ENCODE measurements around the gene MRGPRF. TPM values are rescaled to one million over a fixed set of nuclear protein-coding genes. Genes with fewer than 3 reads are reported as not detected.

The MRGPRF gene
- total RNA-seq, 1 donor from 2014 or later: not detected

DNA sequence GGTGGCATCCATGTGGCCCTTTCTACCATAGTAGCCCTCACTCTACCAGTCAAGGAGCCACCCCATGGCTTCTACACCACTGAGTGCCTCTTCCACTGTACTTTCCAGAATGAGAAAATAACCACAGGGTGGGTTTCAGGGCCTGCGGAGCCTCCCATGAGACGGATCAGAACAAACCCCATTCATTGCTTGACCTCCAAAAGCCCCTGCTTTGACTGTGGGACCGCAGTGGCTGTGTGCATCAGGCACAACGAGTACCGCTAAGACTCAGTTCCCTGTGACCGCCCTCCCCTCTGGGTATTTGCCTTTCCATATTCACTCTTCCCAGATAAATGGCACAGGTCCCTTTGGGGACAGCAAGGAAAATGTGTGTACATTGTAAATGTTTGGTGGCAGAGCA, 11.5 kb upstream of the MRGPRF start:
- DNase-seq (ENCODE audit: low read depth, low spot score): no peak

GRCh38 chr11:69022260-69022659, 9.2 kb upstream of the MRGPRF start:
- DNase-seq (ENCODE audit: low read depth, low spot score): no peak

DNA sequence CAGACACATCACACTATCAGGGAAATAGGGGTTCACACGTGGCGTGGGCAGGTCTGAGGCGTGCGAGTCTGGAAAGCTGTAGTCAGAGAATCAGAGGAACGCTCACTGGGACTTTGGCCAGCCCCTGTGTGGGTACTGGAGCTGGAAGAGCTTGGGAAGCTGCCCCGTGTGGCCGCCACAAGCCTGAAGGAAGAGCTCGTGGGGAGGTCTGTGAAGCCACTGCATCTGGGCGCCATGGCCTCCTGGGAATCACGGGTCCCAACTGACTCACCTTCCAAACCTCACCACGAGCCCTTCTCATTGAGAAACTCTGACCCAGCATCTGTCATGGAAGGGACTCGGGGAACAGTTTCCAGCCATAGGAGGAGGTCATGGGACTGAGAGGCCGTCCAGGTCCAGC, 5.9 kb upstream of the MRGPRF start:
- no peak for DNase-seq (ENCODE audit: low read depth, low spot score)

- no peak for DNase-seq (ENCODE audit: low read depth, low spot score)
These were observed 4.9 kb upstream of the MRGPRF start for GRCh38 chr11:69017951-69018350.

- DNase-seq (ENCODE audit: low read depth, low spot score): no peak
These were observed 2.0 kb upstream of the MRGPRF start for GRCh38 chr11:69014898-69015549.

- no peak for DNase-seq (ENCODE audit: low read depth, low spot score)
These were observed 1.2 kb upstream of the MRGPRF start for GRCh38 chr11:69014084-69014851.

DNA sequence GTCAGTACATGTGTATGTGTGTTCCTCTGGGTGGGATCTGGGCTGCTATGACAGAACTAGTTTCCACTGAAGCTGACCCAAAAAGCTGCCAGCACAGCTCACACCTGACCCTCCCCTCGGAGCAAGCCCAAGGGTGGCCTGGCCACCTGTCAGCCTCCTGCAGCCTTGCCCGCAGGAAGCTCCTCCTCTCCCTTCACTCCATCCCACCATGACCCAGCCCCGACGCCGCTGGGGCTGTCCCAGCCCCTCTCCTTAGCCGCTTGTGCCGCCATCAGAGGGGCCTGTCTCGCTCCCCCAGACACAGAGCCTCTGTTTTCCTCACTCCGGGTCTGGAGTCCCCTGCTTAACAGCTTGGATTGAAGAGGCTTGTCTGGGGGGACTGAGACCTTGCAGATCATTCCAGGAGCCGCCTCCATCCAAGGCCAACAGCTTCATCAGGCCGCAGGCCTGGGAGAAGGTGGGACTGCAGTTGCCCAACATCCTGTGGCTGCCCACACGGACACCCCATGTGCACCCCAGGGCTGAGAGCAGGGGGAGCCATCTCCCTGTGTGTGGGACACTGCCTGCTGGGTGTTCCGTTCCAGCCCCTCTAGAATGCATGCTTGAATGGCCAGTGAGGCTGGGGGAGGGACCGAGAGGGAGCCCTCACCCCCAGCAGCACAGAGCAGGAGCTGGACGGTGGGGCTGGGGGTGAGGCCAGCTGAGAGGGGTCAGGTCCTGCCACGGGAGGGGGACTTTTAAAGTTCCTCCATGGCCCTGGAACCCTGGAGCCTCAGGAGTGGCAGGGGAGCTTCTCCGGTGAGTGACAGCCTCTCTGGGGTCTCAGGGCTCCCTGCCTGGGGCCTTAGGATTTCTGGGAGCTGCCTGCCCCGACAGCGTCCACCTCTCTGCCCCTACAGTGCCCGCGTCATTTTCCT, 696 bp downstream of the MRGPRF start:
- DNase-seq (ENCODE audit: low read depth, low spot score): no peak

DNA sequence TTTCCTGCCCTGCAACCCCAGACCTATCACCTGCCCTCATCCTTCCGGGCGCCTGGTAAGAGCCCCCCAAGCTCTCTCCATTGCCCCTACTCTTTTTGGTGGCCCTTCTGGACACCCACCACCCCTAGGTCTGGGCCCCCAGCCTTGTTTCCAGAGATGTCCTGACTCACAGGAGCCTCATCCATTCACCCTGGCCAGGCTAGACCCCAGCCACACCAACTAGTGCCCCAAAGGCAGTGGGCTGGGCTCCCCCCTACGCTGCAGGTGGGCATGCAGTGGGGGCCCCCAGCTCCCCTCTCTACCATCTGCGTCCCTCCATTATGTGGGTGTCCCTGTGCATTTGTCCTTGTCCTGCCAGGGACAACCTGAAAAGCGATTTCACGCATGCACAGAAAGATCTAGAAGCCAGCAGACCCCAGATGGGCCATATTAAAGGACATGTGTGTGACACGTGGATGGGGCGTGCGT, 1.4 kb downstream of the MRGPRF start:
- no peak for DNase-seq (ENCODE audit: low read depth, low spot score)

DNA sequence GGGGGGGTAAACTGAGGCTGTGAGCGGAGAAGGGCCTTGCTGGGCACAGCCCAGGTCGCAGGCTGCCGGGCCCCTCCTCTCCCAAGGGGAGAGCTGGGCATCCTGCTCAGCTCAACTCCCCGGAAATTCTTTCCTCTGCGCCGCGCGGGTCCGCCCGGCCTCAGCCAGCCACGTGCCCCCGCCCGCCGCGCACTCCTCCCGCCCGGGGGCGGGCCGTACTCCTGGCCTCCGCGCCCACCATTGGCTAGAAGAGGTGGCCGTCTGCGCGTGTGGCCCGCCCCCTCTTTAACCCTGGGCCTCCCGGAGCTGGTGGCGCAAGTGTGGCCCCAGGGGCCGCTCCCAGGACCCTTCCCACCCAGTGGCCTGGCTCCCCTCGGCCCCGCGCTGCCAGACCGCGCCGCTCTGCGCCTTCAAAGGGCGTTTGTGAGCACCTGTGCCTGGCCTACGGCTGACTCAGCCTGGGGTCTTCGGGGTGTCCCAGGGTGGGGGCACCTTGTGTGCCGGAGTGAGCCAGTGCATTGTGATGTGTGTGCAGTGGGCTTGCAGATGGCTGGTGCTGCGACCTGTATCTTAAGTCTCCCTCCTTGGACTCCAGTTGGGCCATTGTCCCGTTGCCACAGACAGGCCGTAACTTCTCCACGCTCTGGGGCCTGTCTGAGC, 2.0 kb downstream of the MRGPRF start:
- no peak for DNase-seq (ENCODE audit: low read depth, low spot score)

GRCh38 chr11:69010361-69010891, 2.6 kb downstream of the MRGPRF start:
- DNase-seq (ENCODE audit: low read depth, low spot score): no peak

- no peak for DNase-seq (ENCODE audit: low read depth, low spot score)
These were observed 3.4 kb downstream of the MRGPRF start for GRCh38 chr11:69009441-69010211.

- no peak for DNase-seq (ENCODE audit: low read depth, low spot score)
These were observed 4.2 kb downstream of the MRGPRF start for GRCh38 chr11:69008737-69009440.

DNA sequence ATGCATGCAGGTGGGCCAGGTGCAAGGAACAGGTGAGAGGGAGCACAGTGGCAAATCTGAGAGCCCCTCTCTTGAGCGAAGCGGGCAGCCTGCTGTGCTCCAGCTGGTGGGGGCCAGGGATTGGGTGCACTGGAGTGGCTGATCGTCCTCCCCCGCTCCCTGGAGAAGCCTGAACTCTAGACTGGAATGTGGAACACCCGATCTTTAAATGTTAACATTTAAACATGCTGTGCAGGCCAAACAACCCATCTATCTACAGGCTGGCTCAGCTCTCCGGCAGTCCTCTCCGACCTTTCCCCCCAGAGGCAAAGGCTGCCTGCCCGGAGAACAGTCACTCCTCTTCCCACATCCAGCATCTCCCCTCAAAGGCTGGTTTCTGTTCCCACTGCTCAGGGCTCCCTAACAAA, 5.1 kb downstream of the MRGPRF start:
- no peak for DNase-seq (ENCODE audit: low read depth, low spot score)

- DNase-seq (ENCODE audit: low read depth, low spot score): no peak
These were observed 6.2 kb downstream of the MRGPRF start for GRCh38 chr11:69006816-69007215.

- DNase-seq (ENCODE audit: low read depth, low spot score): no peak
These were observed 7.2 kb downstream of the MRGPRF start for GRCh38 chr11:69005631-69006368.

- DNase-seq (ENCODE audit: low read depth, low spot score): no peak
These were observed 7.8 kb downstream of the MRGPRF start for GRCh38 chr11:69005183-69005630.

DNA sequence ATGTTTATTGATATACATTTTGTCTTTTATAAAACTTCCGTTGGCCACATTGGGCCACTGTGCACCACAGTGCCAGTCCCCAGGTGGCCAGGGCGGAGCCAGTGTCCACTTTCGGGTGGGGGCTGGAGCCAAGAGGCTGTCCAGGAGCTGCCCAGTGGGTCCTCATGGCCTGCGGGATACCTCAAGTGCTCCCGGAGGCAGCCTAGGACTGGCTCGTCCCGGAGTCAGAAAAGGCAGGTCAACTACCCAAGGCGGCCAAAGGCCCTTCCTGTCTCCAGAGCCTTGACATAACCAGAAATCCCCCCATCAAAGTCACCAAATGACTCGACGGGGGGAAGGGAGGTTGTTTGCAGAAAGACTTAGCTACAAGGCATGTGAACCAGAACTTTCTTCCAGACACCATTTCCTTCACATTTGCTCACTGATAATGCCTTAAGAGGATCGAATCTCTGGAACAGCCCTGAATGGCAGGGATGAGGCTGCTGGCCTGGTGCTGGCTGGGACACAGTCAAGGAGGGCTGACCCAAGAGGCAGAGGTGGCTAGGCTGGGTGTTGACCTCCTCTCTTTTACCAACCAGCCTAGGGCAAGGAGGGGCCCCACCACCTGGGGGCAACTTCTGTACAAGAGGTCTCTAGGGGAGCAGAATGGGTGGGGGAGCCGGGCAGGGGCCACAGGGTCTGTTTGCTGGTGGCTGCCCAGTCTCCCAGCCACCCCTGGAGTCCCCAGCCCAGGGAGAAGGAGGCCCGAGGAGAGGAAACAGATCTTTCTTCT, 8.4 kb downstream of the MRGPRF start:
- no peak for DNase-seq (ENCODE audit: low read depth, low spot score)

DNA sequence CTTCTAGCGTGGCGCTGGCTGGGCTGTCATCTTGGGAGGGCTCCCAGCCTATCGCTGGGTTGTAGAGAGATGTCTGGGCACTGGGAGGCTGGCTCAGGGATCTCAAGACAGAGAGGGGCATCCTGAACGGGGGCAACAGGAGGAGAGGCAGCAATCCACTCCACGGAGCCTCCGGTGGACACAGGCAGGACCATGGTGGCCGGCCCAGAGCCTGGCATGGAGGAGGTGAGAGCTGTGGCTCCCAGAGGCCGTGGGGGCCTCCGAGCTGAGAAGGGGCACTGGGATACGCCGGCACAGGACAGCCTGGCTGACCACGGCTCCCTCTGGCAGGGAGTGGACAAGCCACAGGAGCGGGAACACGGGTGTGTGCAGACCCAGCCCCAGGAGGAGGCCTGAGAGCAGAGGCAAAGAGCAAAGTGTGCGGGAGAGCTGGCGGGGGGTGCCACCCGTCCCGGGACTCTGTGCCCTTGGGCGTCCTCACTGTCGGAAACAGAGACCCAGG, 9.1 kb downstream of the MRGPRF start:
- DNase-seq (ENCODE audit: low read depth, low spot score): no peak
